GM23338 (cell line): ENCODE data around the gene TTYH1. TPM values are rescaled to one million over a fixed set of nuclear protein-coding genes. Genes with fewer than 3 reads are reported as not detected.

Experiments
- ATAC-seq: fragments of 200-7000 bp; cut with Tn5 transposase; 3 replicates; pipeline ENCODE4 v1.9.1; 2020
- DNase-seq: peaks from one replicate; pipeline ENCODE4 v3.0.0-alpha.2; 2015; ENCODE audit warnings: low spot score
- H2AFZ ChIP-seq: fragments of 200-600 bp; sonication (generic); 2 replicates; pipeline ENCODE4 v1.8.0; 2016; ENCODE audit warnings: antibody characterized with exemption, mild to moderate bottlenecking, moderate library complexity
- H3F3A ChIP-seq: fragments of 200-600 bp; sonication (generic); replicated peaks from 2 replicates; pipeline ENCODE4 v1.8.0; 2017; ENCODE audit warnings: antibody characterized with exemption, mixed run types, low read depth
- H3K27ac ChIP-seq: fragments of 200-600 bp; sonication (generic); 2 replicates; pipeline ENCODE4 v1.6.1; 2016; ENCODE audit warnings: low read depth
- H3K27me3 ChIP-seq: fragments of 200-600 bp; sonication (generic); 2 replicates; pipeline ENCODE4 v1.8.0; 2016; ENCODE audit warnings: mild to moderate bottlenecking, mixed run types, moderate library complexity; ENCODE audit not compliant: insufficient read depth
- H3K36me3 ChIP-seq: fragments of 200-600 bp; sonication (generic); 2 replicates; pipeline ENCODE4 v1.8.0; 2016; ENCODE audit warnings: mild to moderate bottlenecking; ENCODE audit not compliant: insufficient read depth
- H3K4me1 ChIP-seq: fragments of 200-600 bp; sonication (generic); 2 replicates; pipeline ENCODE4 v1.8.0; 2016; ENCODE audit warnings: mild to moderate bottlenecking, moderate library complexity; ENCODE audit not compliant: insufficient read depth
- H3K4me2 ChIP-seq: fragments of 200-600 bp; sonication (generic); 2 replicates; pipeline ENCODE4 v1.7.1; 2017; ENCODE audit warnings: mixed run types
- H3K4me3 ChIP-seq: fragments of 200-600 bp; sonication (generic); 2 replicates; pipeline ENCODE4 v1.6.1; 2016; ENCODE audit warnings: mixed run types
- H3K79me2 ChIP-seq: fragments of 200-600 bp; sonication (generic); replicated peaks from 2 replicates; pipeline ENCODE4 v1.8.0; 2017; ENCODE audit warnings: mild to moderate bottlenecking; ENCODE audit not compliant: insufficient read depth
- H3K9me2 ChIP-seq: fragments of 200-600 bp; sonication (generic); 2 replicates; pipeline ENCODE4 v1.8.0; 2017; ENCODE audit not compliant: insufficient read depth
- H4K20me1 ChIP-seq: fragments of 200-600 bp; sonication (generic); replicated peaks from 2 replicates; pipeline ENCODE4 v1.8.0; 2017; ENCODE audit warnings: mild to moderate bottlenecking; ENCODE audit not compliant: insufficient read depth
- H3K27ac Mint-ChIP-seq: 2 replicates; pipeline ENCODE4 v1.8.0; 2020; ENCODE audit warnings: inconsistent platforms, mild to moderate bottlenecking, moderate library complexity, mixed read lengths
- H3K27me3 Mint-ChIP-seq: 3 replicates; pipeline ENCODE4 v1.8.0; 2022; ENCODE audit warnings: low read depth, mild to moderate bottlenecking, moderate library complexity, mixed read lengths, inconsistent platforms; ENCODE audit not compliant: insufficient read depth, poor library complexity
- H3K36me3 Mint-ChIP-seq: 3 replicates; pipeline ENCODE4 v1.8.0; 2021; ENCODE audit warnings: low read depth, mild to moderate bottlenecking, inconsistent platforms, moderate library complexity, mixed read lengths
- H3K4me1 Mint-ChIP-seq: 3 replicates; pipeline ENCODE4 v1.8.0; 2020; ENCODE audit warnings: mild to moderate bottlenecking, inconsistent platforms, mixed read lengths
- H3K4me3 Mint-ChIP-seq: 3 replicates; pipeline ENCODE4 v1.8.0; 2021; ENCODE audit warnings: moderate library complexity, mild to moderate bottlenecking, inconsistent platforms, mixed read lengths
- H3K9me3 Mint-ChIP-seq: 3 replicates; pipeline ENCODE4 v1.8.0; 2020; ENCODE audit warnings: moderate library complexity, mild to moderate bottlenecking, inconsistent platforms, mixed read lengths
- CTCF ChIP-seq, 2 experiments: fragments of 200-600 bp in 1 of 2; sonication (generic) in 1 of 2; conservative IDR thresholded peaks; 2 replicates each; pipeline versions ENCODE4 v1.5.1 to v1.6.1; 2016 to 2017; ENCODE audit warnings: antibody characterized with exemption in 2 of 2, low read depth in 2 of 2, mild to moderate bottlenecking in 2 of 2, moderate library complexity in 1 of 2
- ETS1 ChIP-seq: IDR thresholded peaks from 2 replicates; pipeline ENCODE4 v1.6.1; 2016; ENCODE audit warnings: antibody characterized with exemption
- NANOG ChIP-seq: IDR thresholded peaks from 2 replicates; pipeline ENCODE4 v1.6.1; 2016; ENCODE audit warnings: antibody characterized with exemption, borderline replicate concordance
- POLR2AphosphoS5 ChIP-seq: IDR thresholded peaks from 2 replicates; pipeline ENCODE4 v1.6.1; 2016; ENCODE audit warnings: antibody characterized with exemption, low read depth
- REST ChIP-seq: IDR thresholded peaks from one replicate; pipeline ENCODE4 v1.6.1; 2018; ENCODE audit warnings: antibody characterized with exemption; ENCODE audit not compliant: unreplicated experiment
- STAT1 ChIP-seq: IDR thresholded peaks from one replicate; pipeline ENCODE4 v1.6.1; 2016; ENCODE audit warnings: antibody characterized with exemption; ENCODE audit not compliant: unreplicated experiment
- ZNF114 ChIP-seq: fragments of 250-450 bp; sonication (Bioruptor Pico); IDR thresholded peaks from 2 replicates; pipeline ENCODE4 v1.5.0; 2020; ENCODE audit warnings: mild to moderate bottlenecking, moderate library complexity
- ZNF331 ChIP-seq: fragments of 250-450 bp; sonication (Bioruptor Pico); IDR thresholded peaks from 2 replicates; pipeline ENCODE4 v1.5.0; 2020; ENCODE audit warnings: low read depth, mild to moderate bottlenecking, moderate library complexity
- polyA plus RNA-seq: library from polyadenylated mRNA; unstranded; fragments of >200 nt; fragmentation: Nextera tagmentation; extraction: Ambion mirVana; gene quantifications from 2 replicates; pipeline ENCODE4 v1.2.1, GENCODE V29; 2016
- total RNA-seq: library from RNA; depleted of rRNA; stranded (reverse); fragments of >200 nt; shearing (Covaris generic); gene quantifications from 2 replicates; pipeline ENCODE4 v1.2.3, GENCODE V29; 2014

TTYH1 gene
- total and polyA plus RNA-seq, 2 experiments from 2014 or later = 18.2 to 40.8 TPM

- peaks cover 22% of the 10 kb centered on the region for H3K36me3 Mint-ChIP-seq
- H3F3A ChIP-seq = peaks cover 19% of the 10 kb centered on the region
- peak overlapping the region; percentile 86 for H3K4me3 Mint-ChIP-seq
- H3K36me3 ChIP-seq = no peaks in the 10 kb centered on the region
- H3K4me1 Mint-ChIP-seq = peaks cover 37% of the 10 kb centered on the region
- H4K20me1 ChIP-seq = no peaks in the 10 kb centered on the region
- TF ChIP-seq POLR2AphosphoS5 = no peak
- no peak for TF ChIP-seq CTCF (conservative IDR thresholded peaks at IDR 0.05; ENCODE audit: low read depth in 2 of 2)
- no peak for TF ChIP-seq STAT1
- TF ChIP-seq ETS1 = no peak
- no peak for TF ChIP-seq ZNF331 (CRISPR knock-in tag)
- TF ChIP-seq REST = no peak
- no peak for TF ChIP-seq NANOG
- TF ChIP-seq ZNF114 (CRISPR knock-in tag) = no peak
- H2AFZ ChIP-seq = no peak overlapping the region
- peak overlapping the region; percentile 95 for H3K4me2 ChIP-seq
- H3K27me3 Mint-ChIP-seq = peaks cover 36% of the 10 kb centered on the region
- peaks cover 22% of the 10 kb centered on the region for H3K9me3 Mint-ChIP-seq
- H3K27ac Mint-ChIP-seq = no peak overlapping the region
- H3K9me2 ChIP-seq = no peaks in the 10 kb centered on the region
- 0 out of 2 replicates have a peak, but pooled peaks cover 3% of the 10 kb centered on the region for H3K79me2 ChIP-seq
- H3K4me3 ChIP-seq = peak overlapping the region; percentile 86
- H3K4me1 ChIP-seq = peaks cover 30% of the 10 kb centered on the region
- peaks cover 23% of the 10 kb centered on the region for H3K27me3 ChIP-seq
- no peak overlapping the region for H3K27ac ChIP-seq
- ATAC-seq (no peak; the same call in 2 of the 3 replicates), DNase-seq (peak; percentile 46)
Observed at GRCh38 chr19:54416695-54417491, 1.6 kb downstream of the TTYH1 start.
